ENCODE results near the gene SEPTIN14.
"Not testable (repeated sequence)": the region's sequence is repeated elsewhere in the genome, so short reads cannot be mapped to it uniquely, and the experiment has no call there.

The SEPTIN14 gene

GRCh38 chr7:55792048-55792447, 70.5 kb downstream of the SEPTIN14 start:
- Histone ChIP-seq H3K9me3 (ENCODE audit: control insufficient read depth, insufficient read depth, low read length) (no peaks in the 10 kb centered on the region), H3F3A (ENCODE audit: control insufficient read depth, insufficient read depth) (no peaks in the 10 kb centered on the region), H3K4me3 (ENCODE audit: low read length) (no peak overlapping the region), H3K36me3 (ENCODE audit: control insufficient read depth, low read length) (no peaks in the 10 kb centered on the region), H3K79me2 (ENCODE audit: control insufficient read depth, low read length) (no peaks in the 10 kb centered on the region), H3K27me3 (ENCODE audit: control insufficient read depth, low read length) (no peaks in the 10 kb centered on the region), H3K4me1 (ENCODE audit: control insufficient read depth, low read length) (no peaks in the 10 kb centered on the region), H3K27ac (ENCODE audit: low read depth, low read length) (no peak overlapping the region), H3K4me2 (ENCODE audit: low read length) (no peak overlapping the region), H4K20me1 (ENCODE audit: control insufficient read depth, insufficient read depth, low read depth, low read length) (no peaks in the 10 kb centered on the region), H3K9me2 (replicated peaks; ENCODE audit: control insufficient read depth, low read length) (no peaks in the 10 kb centered on the region)
- no peak for TF ChIP-seq EZH2phosphoT487 (IDR thresholded peaks at IDR 0.05; ENCODE audit: borderline replicate concordance, low read length)
- TF ChIP-seq CTCF (IDR thresholded peaks at IDR 0.05; ENCODE audit: low read depth, low read length, poor library complexity, severe bottlenecking): no peak

GRCh38 chr7:55787796-55788195, 74.8 kb downstream of the SEPTIN14 start:
- no peaks in the 10 kb centered on the region for H3K9me2 ChIP-seq (replicated peaks; ENCODE audit: control insufficient read depth, low read length)
- TF ChIP-seq CTCF (IDR thresholded peaks at IDR 0.05; ENCODE audit: low read depth, low read length, poor library complexity, severe bottlenecking) (no peak), EZH2phosphoT487 (IDR thresholded peaks at IDR 0.05; ENCODE audit: borderline replicate concordance, low read length) (no peak)

GRCh38 chr7:55786901-55787300, 75.7 kb downstream of the SEPTIN14 start:
- Histone ChIP-seq H3K36me3 (ENCODE audit: control insufficient read depth, low read length) (no peaks in the 10 kb centered on the region), H3K27me3 (ENCODE audit: control insufficient read depth, low read length) (no peaks in the 10 kb centered on the region), H3K9me2 (replicated peaks; ENCODE audit: control insufficient read depth, low read length) (no peaks in the 10 kb centered on the region), H3K4me3 (ENCODE audit: low read length) (no peak overlapping the region), H3F3A (ENCODE audit: control insufficient read depth, insufficient read depth) (no peaks in the 10 kb centered on the region), H4K20me1 (ENCODE audit: control insufficient read depth, insufficient read depth, low read depth, low read length) (no peaks in the 10 kb centered on the region), H3K9me3 (ENCODE audit: control insufficient read depth, insufficient read depth, low read length) (no peaks in the 10 kb centered on the region), H3K79me2 (ENCODE audit: control insufficient read depth, low read length) (no peaks in the 10 kb centered on the region), H3K27ac (ENCODE audit: low read depth, low read length) (no peak overlapping the region), H3K4me1 (ENCODE audit: control insufficient read depth, low read length) (no peaks in the 10 kb centered on the region), H3K4me2 (ENCODE audit: low read length) (no peak overlapping the region)
- TF ChIP-seq CTCF (IDR thresholded peaks at IDR 0.05; ENCODE audit: low read depth, low read length, poor library complexity, severe bottlenecking) (no peak), EZH2phosphoT487 (IDR thresholded peaks at IDR 0.05; ENCODE audit: borderline replicate concordance, low read length) (no peak)

More at GRCh38 chr7:55787796-55788195, 74.8 kb downstream of the SEPTIN14 start:
- Histone ChIP-seq H3K4me3 (ENCODE audit: low read length) (no peak overlapping the region), H3K4me1 (ENCODE audit: control insufficient read depth, low read length) (no peaks in the 10 kb centered on the region), H3K9me3 (ENCODE audit: control insufficient read depth, insufficient read depth, low read length) (no peaks in the 10 kb centered on the region), H3K27me3 (ENCODE audit: control insufficient read depth, low read length) (no peaks in the 10 kb centered on the region), H3K79me2 (ENCODE audit: control insufficient read depth, low read length) (no peaks in the 10 kb centered on the region), H3K36me3 (ENCODE audit: control insufficient read depth, low read length) (no peaks in the 10 kb centered on the region), H3K27ac (ENCODE audit: low read depth, low read length) (no peak overlapping the region), H3F3A (ENCODE audit: control insufficient read depth, insufficient read depth) (no peaks in the 10 kb centered on the region), H3K4me2 (ENCODE audit: low read length) (no peak overlapping the region), H4K20me1 (ENCODE audit: control insufficient read depth, insufficient read depth, low read depth, low read length) (no peaks in the 10 kb centered on the region)

- H3K4me3 ChIP-seq (ENCODE audit: low read length); H3K4me2 ChIP-seq (ENCODE audit: low read length); H3K9me2 ChIP-seq (replicated peaks; ENCODE audit: control insufficient read depth, low read length); H3K9me3 ChIP-seq (ENCODE audit: control insufficient read depth, insufficient read depth, low read length); H3K27ac ChIP-seq (ENCODE audit: low read depth, low read length); H3K79me2 ChIP-seq (ENCODE audit: control insufficient read depth, low read length); H3K4me1 ChIP-seq (ENCODE audit: control insufficient read depth, low read length); H3K36me3 ChIP-seq (ENCODE audit: control insufficient read depth, low read length); H3F3A ChIP-seq (ENCODE audit: control insufficient read depth, insufficient read depth); H4K20me1 ChIP-seq (ENCODE audit: control insufficient read depth, insufficient read depth, low read depth, low read length); H3K27me3 ChIP-seq (ENCODE audit: control insufficient read depth, low read length): not testable (repeated sequence)
Observed at GRCh38 chr7:55785444-55785843, 77.1 kb downstream of the SEPTIN14 start.

Data from DOHH2 (cell line).